HepG2 (cell line): ENCODE data around the gene CCNQ. TPM values are rescaled to one million over a fixed set of nuclear protein-coding genes. Genes with fewer than 3 reads are reported as not detected.

Experiments
- ATRX ChIP-seq: sonication (generic); formaldehyde crosslinking; IDR thresholded peaks from 2 replicates; pipeline ENCODE4 v1.4.0; 2020; ENCODE audit warnings: missing genetic modification reagents, borderline replicate concordance
- FOXK2 ChIP-seq: fragments of 450-650 bp; IDR thresholded peaks from 2 replicates; pipeline ENCODE4 v1.6.1; 2016
- HNRNPLL ChIP-seq: fragments of 200-400 bp; formaldehyde crosslinking; IDR thresholded peaks from 2 replicates; pipeline ENCODE4 v1.6.1; 2017; ENCODE audit warnings: mild to moderate bottlenecking, low read depth, low read length; ENCODE audit not compliant: poor library complexity, severe bottlenecking
- KAT2B ChIP-seq: fragments of 150-350 bp; IDR thresholded peaks from 2 replicates; pipeline ENCODE4 v1.6.1; 2014; ENCODE audit warnings: low read depth, low read length, borderline replicate concordance
- MAF1 ChIP-seq: sonication (generic); formaldehyde crosslinking; IDR thresholded peaks from 2 replicates; pipeline ENCODE4 v1.5.0; 2020; ENCODE audit warnings: missing genetic modification reagents, borderline replicate concordance
- PCBP2 ChIP-seq: fragments of 200-400 bp; formaldehyde crosslinking; optimal IDR thresholded peaks from 2 replicates; pipeline ENCODE3; 2018; ENCODE audit warnings: low read length, low read depth; ENCODE audit not compliant: poor library complexity, severe bottlenecking
- PHF20 ChIP-seq: sonication (generic); formaldehyde crosslinking; IDR thresholded peaks from 2 replicates; pipeline ENCODE4 v1.5.0; 2020; ENCODE audit warnings: mild to moderate bottlenecking, missing genetic modification reagents
- PHF5A ChIP-seq: IDR thresholded peaks from one replicate; pipeline ENCODE4 v1.6.1; 2018; ENCODE audit warnings: low read depth, missing genetic modification reagents; ENCODE audit not compliant: unreplicated experiment
- PTBP1 ChIP-seq: fragments of 200-400 bp; formaldehyde crosslinking; IDR thresholded peaks from 2 replicates; pipeline ENCODE4 v1.6.1; 2018; ENCODE audit warnings: low read length, low read depth; ENCODE audit not compliant: poor library complexity, severe bottlenecking
- REL ChIP-seq: sonication (generic); formaldehyde crosslinking; conservative IDR thresholded peaks from 2 replicates; pipeline ENCODE4 v1.8.0; 2022; ENCODE audit warnings: mild to moderate bottlenecking, missing genetic modification reagents, moderate library complexity
- RXRA ChIP-seq: sonication (generic); formaldehyde crosslinking; IDR thresholded peaks from 2 replicates; pipeline ENCODE4 v1.5.1; 2020; ENCODE audit warnings: missing genetic modification reagents
- SP140L ChIP-seq: sonication (generic); formaldehyde crosslinking; IDR thresholded peaks from 2 replicates; pipeline ENCODE4 v1.4.0; 2020; ENCODE audit warnings: missing genetic modification reagents, borderline replicate concordance
- XRCC5 ChIP-seq: fragments of 200-400 bp; formaldehyde crosslinking; optimal IDR thresholded peaks from 2 replicates; pipeline ENCODE3; 2017; ENCODE audit warnings: mild to moderate bottlenecking, low read length
- ZC3H4 ChIP-seq: sonication (generic); formaldehyde crosslinking; IDR thresholded peaks from 2 replicates; pipeline ENCODE4 v1.4.0; 2020; ENCODE audit warnings: missing genetic modification reagents, borderline replicate concordance
- ZNF34 ChIP-seq: sonication (generic); formaldehyde crosslinking; IDR thresholded peaks from 2 replicates; pipeline ENCODE4 v1.4.0; 2020; ENCODE audit warnings: mild to moderate bottlenecking, missing genetic modification reagents, borderline replicate concordance
- ZNF564 ChIP-seq: sonication (generic); formaldehyde crosslinking; IDR thresholded peaks from 2 replicates; pipeline ENCODE4 v1.8.1; 2023; ENCODE audit warnings: mild to moderate bottlenecking, missing genetic modification reagents
- ZNF713 ChIP-seq: sonication (generic); formaldehyde crosslinking; IDR thresholded peaks from 2 replicates; pipeline ENCODE4 v1.4.0; 2020; ENCODE audit warnings: mild to moderate bottlenecking, missing genetic modification reagents
- ZNF768 ChIP-seq: sonication (generic); formaldehyde crosslinking; IDR thresholded peaks from 2 replicates; pipeline ENCODE4 v1.4.0; 2020; ENCODE audit warnings: missing genetic modification reagents
- ZNF790 ChIP-seq: sonication (generic); formaldehyde crosslinking; IDR thresholded peaks from 2 replicates; pipeline ENCODE4 v1.8.0; 2022; ENCODE audit warnings: missing genetic modification reagents, mild to moderate bottlenecking, borderline replicate concordance
- polyA plus RNA-seq, 8 experiments: library from polyadenylated mRNA; depleted of rRNA in 3 of 8; stranded (reverse) in 7 of 8; unstranded in 1 of 8; fragments of >200 nt; fragmentation: Illumina TruSeq in 4 of 8; extraction: Trizol in 4 of 8; gene quantifications; 2 replicates each; pipeline versions ENCODE4 v1.2.1 to v1.2.3, GENCODE V29; 2011 to 2016; ENCODE audit warnings: low read depth in 4 of 8, missing spikeins in 1 of 8, mixed read lengths in 1 of 8; ENCODE audit not compliant: insufficient read depth in 1 of 8
- total RNA-seq, 5 experiments: library from RNA; depleted of rRNA; stranded (reverse); fragments of >200 nt; fragmentation: Illumina TruSeq; extraction: Trizol; gene quantifications; 2 replicates each; pipeline ENCODE4 v1.2.3, GENCODE V29; 2016; ENCODE audit warnings: low read depth in 1 of 5
- TF ChIP-seq, protein P1 (sequence below): sonication (generic); formaldehyde crosslinking; IDR thresholded peaks from 2 replicates; pipeline ENCODE4 v1.8.0; 2022; ENCODE audit warnings: mild to moderate bottlenecking, missing genetic modification reagents, borderline replicate concordance
- TF ChIP-seq, protein P2 (sequence below): sonication (generic); formaldehyde crosslinking; conservative IDR thresholded peaks from 2 replicates; pipeline ENCODE4 v1.4.0; 2020; ENCODE audit warnings: missing genetic modification reagents
- TF ChIP-seq, protein P3 (sequence below): sonication (generic); formaldehyde crosslinking; IDR thresholded peaks from 2 replicates; pipeline ENCODE4 v1.8.1; 2022; ENCODE audit warnings: mild to moderate bottlenecking, missing genetic modification reagents
- TF ChIP-seq, protein P4 (sequence below): sonication (generic); formaldehyde crosslinking; IDR thresholded peaks from 2 replicates; pipeline ENCODE4 v1.4.0; 2020; ENCODE audit warnings: mild to moderate bottlenecking, missing genetic modification reagents
- TF ChIP-seq, protein P5 (sequence below): sonication (generic); formaldehyde crosslinking; IDR thresholded peaks from 2 replicates; pipeline ENCODE4 v1.8.0; 2022; ENCODE audit warnings: missing genetic modification reagents, mild to moderate bottlenecking, moderate library complexity, borderline replicate concordance

The CCNQ gene
- total and polyA plus RNA-seq, 2 of the 13 experiments (the other 11 are each of a cell fraction or from before 2014, with no cell fraction given): 15.0 to 25.5 TPM

DNA sequence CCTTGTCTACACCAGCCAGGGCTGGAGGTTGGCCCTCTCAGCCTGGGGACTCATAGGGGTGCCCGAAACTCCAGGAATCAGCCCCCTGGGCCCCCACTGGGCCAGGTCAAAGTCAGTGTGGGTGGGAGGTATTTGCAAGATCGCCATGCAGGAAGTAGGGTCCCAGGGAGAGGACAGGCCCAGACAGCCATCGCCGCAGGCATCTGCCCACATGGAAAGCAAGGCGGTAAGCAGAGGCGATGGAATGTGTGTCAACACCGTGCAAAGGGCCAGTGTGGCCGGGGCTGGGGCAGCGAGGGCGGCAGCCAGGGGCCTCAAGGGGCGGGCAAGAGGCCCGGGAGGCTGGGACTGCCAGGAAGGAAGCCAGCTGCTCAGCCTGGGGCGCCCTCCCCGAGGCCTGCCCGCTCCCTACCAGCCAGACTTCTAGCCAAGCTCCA is 28.8 kb upstream of the CCNQ start (continued):
- no peak for TF ChIP-seq ATRX (CRISPR knock-in tag)
- TF ChIP-seq, protein P1, sequence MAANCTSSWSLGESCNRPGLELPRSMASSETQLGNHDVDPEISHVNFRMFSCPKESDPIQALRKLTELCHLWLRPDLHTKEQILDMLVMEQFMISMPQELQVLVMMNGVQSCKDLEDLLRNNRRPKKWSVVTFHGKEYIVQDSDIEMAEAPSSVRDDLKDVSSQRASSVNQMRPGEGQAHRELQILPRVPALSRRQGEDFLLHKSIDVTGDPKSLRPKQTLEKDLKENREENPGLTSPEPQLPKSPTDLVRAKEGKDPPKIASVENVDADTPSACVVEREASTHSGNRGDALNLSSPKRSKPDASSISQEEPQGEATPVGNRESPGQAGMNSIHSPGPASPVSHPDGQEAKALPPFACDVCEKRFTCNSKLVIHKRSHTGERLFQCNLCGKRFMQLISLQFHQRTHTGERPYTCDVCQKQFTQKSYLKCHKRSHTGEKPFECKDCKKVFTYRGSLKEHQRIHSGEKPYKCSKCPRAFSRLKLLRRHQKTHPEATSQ: 0 out of 2 replicates have a peak, but pooled peaks have one; percentile 50
- TF ChIP-seq ZNF768 (CRISPR knock-in tag): peak; percentile 51
- no peak for TF ChIP-seq PCBP2
- TF ChIP-seq, protein P2, sequence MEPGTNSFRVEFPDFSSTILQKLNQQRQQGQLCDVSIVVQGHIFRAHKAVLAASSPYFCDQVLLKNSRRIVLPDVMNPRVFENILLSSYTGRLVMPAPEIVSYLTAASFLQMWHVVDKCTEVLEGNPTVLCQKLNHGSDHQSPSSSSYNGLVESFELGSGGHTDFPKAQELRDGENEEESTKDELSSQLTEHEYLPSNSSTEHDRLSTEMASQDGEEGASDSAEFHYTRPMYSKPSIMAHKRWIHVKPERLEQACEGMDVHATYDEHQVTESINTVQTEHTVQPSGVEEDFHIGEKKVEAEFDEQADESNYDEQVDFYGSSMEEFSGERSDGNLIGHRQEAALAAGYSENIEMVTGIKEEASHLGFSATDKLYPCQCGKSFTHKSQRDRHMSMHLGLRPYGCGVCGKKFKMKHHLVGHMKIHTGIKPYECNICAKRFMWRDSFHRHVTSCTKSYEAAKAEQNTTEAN (CRISPR knock-in tag): 0 out of 2 replicates have a peak, but pooled peaks have one; percentile 73
- peak; percentile 93; the same call in 1 of the 2 replicates for TF ChIP-seq ZC3H4 (CRISPR knock-in tag)
- TF ChIP-seq ZNF790 (CRISPR knock-in tag): no peak
- TF ChIP-seq RXRA (CRISPR knock-in tag): peak; percentile 66
- TF ChIP-seq PHF20 (CRISPR knock-in tag): no peak; the same call in 1 of the 2 replicates
- TF ChIP-seq ZNF564 (CRISPR knock-in tag): no peak; the same call in 1 of the 2 replicates
- 0 out of 2 replicates have a peak, but pooled peaks have one; percentile 8 for TF ChIP-seq ZNF713 (CRISPR knock-in tag)
- no peak for TF ChIP-seq PHF5A (CRISPR knock-in tag)
- peak; percentile 22 for TF ChIP-seq HNRNPLL
- no peak for TF ChIP-seq PTBP1
- TF ChIP-seq, protein P3, sequence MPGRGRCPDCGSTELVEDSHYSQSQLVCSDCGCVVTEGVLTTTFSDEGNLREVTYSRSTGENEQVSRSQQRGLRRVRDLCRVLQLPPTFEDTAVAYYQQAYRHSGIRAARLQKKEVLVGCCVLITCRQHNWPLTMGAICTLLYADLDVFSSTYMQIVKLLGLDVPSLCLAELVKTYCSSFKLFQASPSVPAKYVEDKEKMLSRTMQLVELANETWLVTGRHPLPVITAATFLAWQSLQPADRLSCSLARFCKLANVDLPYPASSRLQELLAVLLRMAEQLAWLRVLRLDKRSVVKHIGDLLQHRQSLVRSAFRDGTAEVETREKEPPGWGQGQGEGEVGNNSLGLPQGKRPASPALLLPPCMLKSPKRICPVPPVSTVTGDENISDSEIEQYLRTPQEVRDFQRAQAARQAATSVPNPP (CRISPR knock-in tag): peak; percentile 70
- no peak for TF ChIP-seq XRCC5
- peak; percentile 38; the same call in 1 of the 2 replicates for TF ChIP-seq FOXK2
- TF ChIP-seq, protein P4, sequence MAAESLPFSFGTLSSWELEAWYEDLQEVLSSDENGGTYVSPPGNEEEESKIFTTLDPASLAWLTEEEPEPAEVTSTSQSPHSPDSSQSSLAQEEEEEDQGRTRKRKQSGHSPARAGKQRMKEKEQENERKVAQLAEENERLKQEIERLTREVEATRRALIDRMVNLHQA (CRISPR knock-in tag): no peak
- peak; percentile 58; the same call in 1 of the 2 replicates for TF ChIP-seq REL (CRISPR knock-in tag)
- no peak for TF ChIP-seq MAF1 (CRISPR knock-in tag)
- no peak for TF ChIP-seq KAT2B
- no peak for TF ChIP-seq ZNF34 (CRISPR knock-in tag)
- TF ChIP-seq SP140L (CRISPR knock-in tag): no peak
- TF ChIP-seq, protein P5, sequence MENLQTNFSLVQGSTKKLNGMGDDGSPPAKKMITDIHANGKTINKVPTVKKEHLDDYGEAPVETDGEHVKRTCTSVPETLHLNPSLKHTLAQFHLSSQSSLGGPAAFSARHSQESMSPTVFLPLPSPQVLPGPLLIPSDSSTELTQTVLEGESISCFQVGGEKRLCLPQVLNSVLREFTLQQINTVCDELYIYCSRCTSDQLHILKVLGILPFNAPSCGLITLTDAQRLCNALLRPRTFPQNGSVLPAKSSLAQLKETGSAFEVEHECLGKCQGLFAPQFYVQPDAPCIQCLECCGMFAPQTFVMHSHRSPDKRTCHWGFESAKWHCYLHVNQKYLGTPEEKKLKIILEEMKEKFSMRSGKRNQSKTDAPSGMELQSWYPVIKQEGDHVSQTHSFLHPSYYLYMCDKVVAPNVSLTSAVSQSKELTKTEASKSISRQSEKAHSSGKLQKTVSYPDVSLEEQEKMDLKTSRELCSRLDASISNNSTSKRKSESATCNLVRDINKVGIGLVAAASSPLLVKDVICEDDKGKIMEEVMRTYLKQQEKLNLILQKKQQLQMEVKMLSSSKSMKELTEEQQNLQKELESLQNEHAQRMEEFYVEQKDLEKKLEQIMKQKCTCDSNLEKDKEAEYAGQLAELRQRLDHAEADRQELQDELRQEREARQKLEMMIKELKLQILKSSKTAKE: peak; percentile 68; the same call in 1 of the 2 replicates
